ENCODE data around the gene OBSL1. TPM values are rescaled to one million over a fixed set of nuclear protein-coding genes. Genes with fewer than 3 reads are reported as not detected.

Gene OBSL1
- total and polyA plus RNA-seq, 2 donors from 2014 or later: 89.5 to 123 TPM

- no peaks in the 10 kb centered on the region for H3K4me1 ChIP-seq (ENCODE audit: control insufficient read depth in 2 of 3, insufficient read depth in 2 of 3, low read depth in 1 of 3, low read length in 3 of 3)
- H3K9me3 ChIP-seq (ENCODE audit: control insufficient read depth in 2 of 3, insufficient read depth in 1 of 3, low read length in 3 of 3): no peaks in the 10 kb centered on the region
- no peak overlapping the region for H3K9ac ChIP-seq (ENCODE audit: low read length in 3 of 3)
- H3K4me3 ChIP-seq (ENCODE audit: low read length in 3 of 3): no peak overlapping the region
- FAIRE-seq (no peak), DNase-seq (peak in 2 of 5 donors; percentile 42 to 60)
- no peak overlapping the region for H3K27ac ChIP-seq (ENCODE audit: low read depth in 2 of 2, low read length in 2 of 2)
- H3K36me3 ChIP-seq (ENCODE audit: control insufficient read depth in 2 of 3, insufficient read depth in 3 of 3, low read length in 3 of 3): peaks cover 6 to 12% (median 7%) of the 10 kb centered on the region in 3 donors
- intact Hi-C loops (cut with DNase I): no loop called here
- TF ChIP-seq CTCF (IDR thresholded peaks at IDR 0.05; ENCODE audit: borderline replicate concordance, extremely low read depth, insufficient read depth): no peak
- no peaks in the 10 kb centered on the region for H3K27me3 ChIP-seq (ENCODE audit: control insufficient read depth, insufficient read depth, low read length)
These were observed 7.9 kb downstream of the OBSL1 start for GRCh38 chr2:219563271-219563928.

- no peak for TF ChIP-seq CTCF (IDR thresholded peaks at IDR 0.05; ENCODE audit: borderline replicate concordance, extremely low read depth, insufficient read depth)
- no peak overlapping the region for H3K9ac ChIP-seq (ENCODE audit: low read length in 3 of 3)
- H3K27ac ChIP-seq (ENCODE audit: low read depth in 2 of 2, low read length in 2 of 2): no peak overlapping the region
- FAIRE-seq: no peak
- no peak overlapping the region for H3K4me3 ChIP-seq (ENCODE audit: low read length in 3 of 3)
- H3K9me3 ChIP-seq (ENCODE audit: control insufficient read depth in 2 of 3, insufficient read depth in 1 of 3, low read length in 3 of 3): no peaks in the 10 kb centered on the region
- intact Hi-C loops (cut with DNase I): no loop called here
- peak in 2 of 5 donors; percentile 26 to 72 for DNase-seq
- H3K4me1 ChIP-seq (ENCODE audit: control insufficient read depth in 2 of 3, insufficient read depth in 2 of 3, low read depth in 1 of 3, low read length in 3 of 3): no peaks in the 10 kb centered on the region
- H3K36me3 ChIP-seq (ENCODE audit: control insufficient read depth in 2 of 3, insufficient read depth in 3 of 3, low read length in 3 of 3): peaks cover 6 to 12% (median 7%) of the 10 kb centered on the region in 3 donors
- H3K27me3 ChIP-seq (ENCODE audit: control insufficient read depth, insufficient read depth, low read length): no peaks in the 10 kb centered on the region
These were observed 9.0 kb downstream of the OBSL1 start for GRCh38 chr2:219562049-219563020.

- intact Hi-C loops (cut with DNase I): no loop called here
- DNase-seq (peak in 3 of 5 donors; percentile 21 to 60 (median 53)), FAIRE-seq (no peak)
- no peak for TF ChIP-seq CTCF (IDR thresholded peaks at IDR 0.05; ENCODE audit: borderline replicate concordance, extremely low read depth, insufficient read depth)
- Histone ChIP-seq H3K4me3 (ENCODE audit: low read length in 3 of 3) (no peak overlapping the region), H3K9me3 (ENCODE audit: control insufficient read depth in 2 of 3, insufficient read depth in 1 of 3, low read length in 3 of 3) (no peaks in the 10 kb centered on the region), H3K36me3 (ENCODE audit: control insufficient read depth in 2 of 3, insufficient read depth in 3 of 3, low read length in 3 of 3) (peaks cover 6 to 12% (median 7%) of the 10 kb centered on the region in 3 donors), H3K27me3 (ENCODE audit: control insufficient read depth, insufficient read depth, low read length) (no peaks in the 10 kb centered on the region), H3K4me1 (ENCODE audit: control insufficient read depth in 2 of 3, insufficient read depth in 2 of 3, low read depth in 1 of 3, low read length in 3 of 3) (no peaks in the 10 kb centered on the region), H3K27ac (ENCODE audit: low read depth in 2 of 2, low read length in 2 of 2) (no peak overlapping the region), H3K9ac (ENCODE audit: low read length in 3 of 3) (no peak overlapping the region)
These were observed 9.9 kb downstream of the OBSL1 start for GRCh38 chr2:219561179-219562048.

All from kidney (tissue), 14 donors.